ENCODE results near the gene EMILIN1. TPM values are rescaled to one million over a fixed set of nuclear protein-coding genes. Genes with fewer than 3 reads are reported as not detected.

EMILIN1 gene
- total and polyA plus RNA-seq, 2 experiments from 2014 or later: 3.2 to 15.4 TPM

- no peak for TF ChIP-seq REST (IDR thresholded peaks at IDR 0.05; ENCODE audit: unreplicated experiment)
- H3K27me3 Mint-ChIP-seq (ENCODE audit: insufficient read depth, low read depth, poor library complexity): peaks cover 55% of the 10 kb centered on the region
- H3K27me3 ChIP-seq (ENCODE audit: insufficient read depth): peaks cover 72% of the 10 kb centered on the region
Measured at GRCh38 chr2:27121906-27122305, 43.5 kb downstream of the EMILIN1 start.

GRCh38 chr2:27122791-27123190 lies 44.4 kb downstream of the EMILIN1 start:
- peak overlapping the region; percentile 85 for H3K4me3 Mint-ChIP-seq
- H3K27me3 ChIP-seq (ENCODE audit: insufficient read depth): peaks cover 63% of the 10 kb centered on the region
- ATAC-seq (no peak), DNase-seq (ENCODE audit: low spot score) (no peak)
- no peaks in the 10 kb centered on the region for H3K9me3 Mint-ChIP-seq
- peak overlapping the region; percentile 90 for H3K4me2 ChIP-seq
- peaks cover 20% of the 10 kb centered on the region for H3K4me1 ChIP-seq (ENCODE audit: insufficient read depth)
- H3K36me3 Mint-ChIP-seq (ENCODE audit: low read depth): no peaks in the 10 kb centered on the region; the same call in 2 of the 3 replicates
- H3K27me3 Mint-ChIP-seq (ENCODE audit: insufficient read depth, low read depth, poor library complexity): peaks cover 52% of the 10 kb centered on the region
- H3K79me2 ChIP-seq (replicated peaks; ENCODE audit: insufficient read depth): no peaks in the 10 kb centered on the region
- peaks cover 20% of the 10 kb centered on the region for H3K4me1 Mint-ChIP-seq
- H4K20me1 ChIP-seq (replicated peaks; ENCODE audit: insufficient read depth): no peaks in the 10 kb centered on the region
- no peaks in the 10 kb centered on the region for H3K9me2 ChIP-seq (ENCODE audit: insufficient read depth)
- no peak overlapping the region for H3K27ac Mint-ChIP-seq
- H3K27ac ChIP-seq (ENCODE audit: low read depth): no peak overlapping the region
- H3K4me3 ChIP-seq: peak overlapping the region; percentile 70; the same call in 1 of the 2 replicates
- H3F3A ChIP-seq (replicated peaks; ENCODE audit: low read depth): peaks cover 9% of the 10 kb centered on the region; the same call in 1 of the 2 replicates
- no peaks in the 10 kb centered on the region for H3K36me3 ChIP-seq (ENCODE audit: insufficient read depth)
- peak overlapping the region; percentile 98; the same call in 1 of the 2 replicates for H2AFZ ChIP-seq
- no peak for TF ChIP-seq STAT1 (IDR thresholded peaks at IDR 0.05; ENCODE audit: unreplicated experiment)
- no peak for TF ChIP-seq POLR2AphosphoS5 (IDR thresholded peaks at IDR 0.05; ENCODE audit: low read depth)
- no peak for TF ChIP-seq JUNB (IDR thresholded peaks at IDR 0.05; ENCODE audit: unreplicated experiment)
- TF ChIP-seq ZNF462 (CRISPR knock-in tag; IDR thresholded peaks at IDR 0.05): no peak
- no peak for TF ChIP-seq ZNF114 (CRISPR knock-in tag; IDR thresholded peaks at IDR 0.05)
- TF ChIP-seq EZH2phosphoT487 (IDR thresholded peaks at IDR 0.05; ENCODE audit: unreplicated experiment): no peak
- no peak for TF ChIP-seq NANOG (IDR thresholded peaks at IDR 0.05; ENCODE audit: borderline replicate concordance)
- TF ChIP-seq ETS1 (IDR thresholded peaks at IDR 0.05): no peak

More at GRCh38 chr2:27121906-27122305, 43.5 kb downstream of the EMILIN1 start:
- Mint-ChIP-seq H3K9me3 (no peaks in the 10 kb centered on the region), H3K4me3 (no peak overlapping the region), H3K4me1 (peaks cover 20% of the 10 kb centered on the region), H3K36me3 (ENCODE audit: low read depth) (no peaks in the 10 kb centered on the region; the same call in 2 of the 3 replicates), H3K27ac (no peak overlapping the region)
- Histone ChIP-seq H3K4me1 (ENCODE audit: insufficient read depth) (peaks cover 20% of the 10 kb centered on the region), H3K36me3 (ENCODE audit: insufficient read depth) (no peaks in the 10 kb centered on the region), H3K4me2 (no peak overlapping the region), H3K27ac (ENCODE audit: low read depth) (no peak overlapping the region), H3K79me2 (replicated peaks; ENCODE audit: insufficient read depth) (no peaks in the 10 kb centered on the region), H3K9me2 (ENCODE audit: insufficient read depth) (no peaks in the 10 kb centered on the region), H4K20me1 (replicated peaks; ENCODE audit: insufficient read depth) (no peaks in the 10 kb centered on the region), H3K4me3 (no peak overlapping the region), H2AFZ (no peak overlapping the region), H3F3A (replicated peaks; ENCODE audit: low read depth) (peaks cover 9% of the 10 kb centered on the region; the same call in 1 of the 2 replicates)
- DNase-seq (ENCODE audit: low spot score) (no peak), ATAC-seq (no peak)

All from GM23338 (cell line).